IMR-90 (cell line): ENCODE measurements around the gene AUTS2. TPM values are rescaled to one million over a fixed set of nuclear protein-coding genes. Genes with fewer than 3 reads are reported as not detected.

Source experiments
- ATAC-seq: fragments of 200-7000 bp; cut with Tn5 transposase; 2 replicates; pipeline ENCODE4 v1.9.1; 2020; ENCODE audit warnings: low read depth, mild to moderate bottlenecking, moderate library complexity
- BruUV-seq: library from RNA; stranded (reverse); fragments of 400-500 nt; replicated peaks from 2 replicates; lab custom pipeline; 2021; lab: Mats Ljungman, UMichigan
- CTCF ChIA-PET: fragments of 300-600 bp; formaldehyde crosslinking; extraction: SDS; loops from one replicate; lab custom pipeline; 2021; ENCODE audit warnings: antibody characterized with exemption; lab: Yijun Ruan, JAX
- POLR2A ChIA-PET: fragments of 300-600 bp; sonication (Branson Sonifier 250); formaldehyde crosslinking; loops from one replicate; lab custom pipeline; 2022; ENCODE audit warnings: antibody characterized with exemption; ENCODE audit not compliant: unreplicated experiment; lab: Charles Lee
- DNase-seq: peaks from one replicate; pipeline ENCODE4 v3.0.0; 2013
- H2AFZ ChIP-seq: replicated peaks from 2 replicates; pipeline ENCODE3; 2013; ENCODE audit warnings: low read length, mild to moderate bottlenecking; ENCODE audit not compliant: poor library complexity
- H2AK5ac ChIP-seq: 2 replicates; pipeline ENCODE4 v1.6.1; 2013; ENCODE audit warnings: low read depth, low read length, inconsistent platforms
- H2AK9ac ChIP-seq: replicated peaks from 2 replicates; pipeline ENCODE3; 2013; ENCODE audit warnings: mild to moderate bottlenecking, low read depth, low read length, moderate library complexity; ENCODE audit not compliant: poor library complexity
- H2BK120ac ChIP-seq: 2 replicates; pipeline ENCODE4 v1.6.1; 2013; ENCODE audit warnings: low read depth, low read length, inconsistent platforms
- H2BK15ac ChIP-seq: 3 replicates; pipeline ENCODE4 v1.6.1; 2013; ENCODE audit warnings: low read depth, low read length, inconsistent platforms
- H2BK20ac ChIP-seq: 2 replicates; pipeline ENCODE4 v1.6.1; 2013; ENCODE audit warnings: low read depth, mild to moderate bottlenecking, inconsistent platforms, low read length, moderate library complexity
- H2BK5ac ChIP-seq: 2 replicates; pipeline ENCODE4 v1.6.1; 2013; ENCODE audit warnings: mild to moderate bottlenecking, low read depth, low read length, inconsistent platforms; ENCODE audit not compliant: poor library complexity, severe bottlenecking
- H3K14ac ChIP-seq: replicated peaks from 2 replicates; pipeline ENCODE4 v1.6.1; 2013; ENCODE audit warnings: low read depth, low read length, inconsistent platforms
- H3K18ac ChIP-seq: 2 replicates; pipeline ENCODE4 v1.6.1; 2013; ENCODE audit warnings: low read depth, low read length, control low read depth
- H3K23ac ChIP-seq: 2 replicates; pipeline ENCODE4 v1.6.1; 2013; ENCODE audit warnings: low read depth, low read length, inconsistent platforms
- H3K27ac ChIP-seq: 2 replicates; pipeline ENCODE4 v1.5.1; 2013; ENCODE audit warnings: mild to moderate bottlenecking, control low read depth, low read length; ENCODE audit not compliant: insufficient read depth
- H3K27me3 ChIP-seq: 2 replicates; pipeline ENCODE4 v1.6.1; 2013; ENCODE audit warnings: low read length; ENCODE audit not compliant: control insufficient read depth, insufficient read depth
- H3K36me3 ChIP-seq: 2 replicates; pipeline ENCODE4 v1.6.1; 2013; ENCODE audit warnings: low read length, mixed read lengths; ENCODE audit not compliant: control insufficient read depth, insufficient read depth
- H3K4ac ChIP-seq: 2 replicates; pipeline ENCODE4 v1.6.1; 2013; ENCODE audit warnings: low read depth, low read length, inconsistent platforms
- H3K4me1 ChIP-seq: 2 replicates; pipeline ENCODE4 v1.6.1; 2013; ENCODE audit warnings: low read length, mixed read lengths; ENCODE audit not compliant: control insufficient read depth, insufficient read depth
- H3K4me2 ChIP-seq: 2 replicates; pipeline ENCODE4 v1.6.1; 2013; ENCODE audit warnings: low read depth, mild to moderate bottlenecking, control low read depth, low read length, moderate library complexity
- H3K4me3 ChIP-seq: 2 replicates; pipeline ENCODE4 v1.5.1; 2013; ENCODE audit warnings: low read depth, mild to moderate bottlenecking, control low read depth, low read length, moderate library complexity; ENCODE audit not compliant: insufficient read depth
- H3K56ac ChIP-seq: 2 replicates; pipeline ENCODE4 v1.6.1; 2013; ENCODE audit warnings: low read length, inconsistent platforms; ENCODE audit not compliant: insufficient read depth; ENCODE audit errors: extremely low read depth
- H3K79me1 ChIP-seq, 2 experiments: 2 replicates each; pipeline ENCODE4 v1.6.1; 2013; ENCODE audit warnings: low read length in 2 of 2, inconsistent platforms in 1 of 2, low read depth in 1 of 2
- H3K9ac ChIP-seq: 2 replicates; pipeline ENCODE4 v1.6.1; 2013; ENCODE audit warnings: low read depth, low read length, control low read depth
- H3K9me1 ChIP-seq: 2 replicates; pipeline ENCODE4 v1.6.1; 2013; ENCODE audit warnings: low read length, inconsistent platforms; ENCODE audit not compliant: insufficient read depth
- H3K9me3 ChIP-seq: 2 replicates; pipeline ENCODE4 v1.6.1; 2013; ENCODE audit warnings: low read length; ENCODE audit not compliant: control insufficient read depth, insufficient read depth
- H4K20me1 ChIP-seq: 2 replicates; pipeline ENCODE4 v1.6.1; 2013; ENCODE audit warnings: low read length, inconsistent platforms; ENCODE audit not compliant: insufficient read depth
- H4K5ac ChIP-seq: 2 replicates; pipeline ENCODE4 v1.6.1; 2013; ENCODE audit warnings: mild to moderate bottlenecking, low read depth, low read length, control low read depth
- H4K8ac ChIP-seq, 2 experiments: 2 replicates each; pipeline ENCODE4 v1.6.1; 2013; ENCODE audit warnings: low read depth in 2 of 2, low read length in 2 of 2, control low read depth in 1 of 2, inconsistent platforms in 1 of 2
- H4K91ac ChIP-seq: 2 replicates; pipeline ENCODE4 v1.6.1; 2013; ENCODE audit warnings: low read depth, low read length, inconsistent platforms; ENCODE audit not compliant: insufficient read depth
- WGBS, 2 experiments: methylation state at CpG; one replicate each; pipeline versions ENCODE4 v1.1.5 to v1.1.7; 2013; ENCODE audit warnings: missing lambda C conversion rate in 2 of 2; ENCODE audit not compliant: insufficient read length in 1 of 2; ENCODE audit errors: extremely low coverage in 2 of 2; 5-methylcytosine and 5-hydroxymethylcytosine counted together
- dilution Hi-C: fragments of 300-500 bp; cut with HindIII; formaldehyde crosslinking; loops from one replicate; pipeline ENCODE4 v1.14.3; 2018; ENCODE audit warnings: low sequenced_read_pairs; ENCODE audit not compliant: unreplicated experiment
- in situ Hi-C: fragments of 300-500 bp; cut with MboI; formaldehyde crosslinking; loops from 3 replicates; pipeline ENCODE4 v1.14.3; 2019; ENCODE audit warnings: low sequenced_read_pairs, inconsistent platforms, mixed read lengths
- intact Hi-C: fragments of 100-400 bp; cut with micrococcal nuclease; formaldehyde crosslinking; loops from 2 replicates; pipeline ENCODE4 v1.10.0; 2022
- polyA plus RNA-seq, 3 experiments: library from polyadenylated mRNA; depleted of rRNA; stranded (reverse); fragments of >200 nt; gene quantifications; 2 replicates each; pipeline ENCODE4 v1.2.3, GENCODE V29; 2012; ENCODE audit warnings: low replicate concordance in 1 of 3
- total RNA-seq: library from RNA; depleted of rRNA; stranded (reverse); fragments of >200 nt; gene quantifications from 2 replicates; pipeline ENCODE4 v1.2.3, GENCODE V29; 2012
- TF ChIP-seq, protein P1 (sequence below): conservative IDR thresholded peaks from 2 replicates; pipeline ENCODE4 v1.5.1; 2012; ENCODE audit warnings: mild to moderate bottlenecking, low read depth, low read length, improper control_type of control experiment

AUTS2 gene
- total and polyA plus RNA-seq, 2 of the 4 experiments (the other 2 are of a cell fraction), result 0.90 to 3.0 TPM

- Histone ChIP-seq H3K4me3 (no peak overlapping the region), H2BK5ac (no peak overlapping the region), H3K9ac (no peak overlapping the region), H2AK5ac (no peak overlapping the region), H3K56ac (no peak overlapping the region), H3K27ac (no peak overlapping the region), H4K5ac (no peak overlapping the region), H3K4ac (no peak overlapping the region), H3K14ac (no peak overlapping the region), H3K27me3 (no peaks in the 10 kb centered on the region), H2BK15ac (no peak overlapping the region), H3K4me2 (no peak overlapping the region), H3K23ac (no peak overlapping the region), H3K4me1 (no peaks in the 10 kb centered on the region), H3K18ac (no peak overlapping the region), H3K36me3 (no peaks in the 10 kb centered on the region), H4K20me1 (no peaks in the 10 kb centered on the region), H3K9me1 (no peaks in the 10 kb centered on the region), H3K9me3 (no peaks in the 10 kb centered on the region), H2AFZ (no peak overlapping the region), H4K8ac (no peak overlapping the region), H2BK120ac (no peak overlapping the region), H3K79me1 (no peaks in the 10 kb centered on the region), H2BK20ac (no peak overlapping the region), H4K91ac (no peak overlapping the region), H2AK9ac (no peak overlapping the region)
- dilution Hi-C loops (no loop called here), in situ Hi-C loops (no loop called here), intact Hi-C loops (no loop called here)
- TF ChIP-seq, protein P1, sequence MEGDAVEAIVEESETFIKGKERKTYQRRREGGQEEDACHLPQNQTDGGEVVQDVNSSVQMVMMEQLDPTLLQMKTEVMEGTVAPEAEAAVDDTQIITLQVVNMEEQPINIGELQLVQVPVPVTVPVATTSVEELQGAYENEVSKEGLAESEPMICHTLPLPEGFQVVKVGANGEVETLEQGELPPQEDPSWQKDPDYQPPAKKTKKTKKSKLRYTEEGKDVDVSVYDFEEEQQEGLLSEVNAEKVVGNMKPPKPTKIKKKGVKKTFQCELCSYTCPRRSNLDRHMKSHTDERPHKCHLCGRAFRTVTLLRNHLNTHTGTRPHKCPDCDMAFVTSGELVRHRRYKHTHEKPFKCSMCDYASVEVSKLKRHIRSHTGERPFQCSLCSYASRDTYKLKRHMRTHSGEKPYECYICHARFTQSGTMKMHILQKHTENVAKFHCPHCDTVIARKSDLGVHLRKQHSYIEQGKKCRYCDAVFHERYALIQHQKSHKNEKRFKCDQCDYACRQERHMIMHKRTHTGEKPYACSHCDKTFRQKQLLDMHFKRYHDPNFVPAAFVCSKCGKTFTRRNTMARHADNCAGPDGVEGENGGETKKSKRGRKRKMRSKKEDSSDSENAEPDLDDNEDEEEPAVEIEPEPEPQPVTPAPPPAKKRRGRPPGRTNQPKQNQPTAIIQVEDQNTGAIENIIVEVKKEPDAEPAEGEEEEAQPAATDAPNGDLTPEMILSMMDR, result no peak
- POLR2A ChIA-PET, result no interaction called here
- ATAC-seq (no peak), DNase-seq (no peak)
- WGBS, 2 experiments, result no CpG with 5 or more reads among the region's 3 CpGs
- BruUV-seq, result no TSS peak
- CTCF ChIA-PET, result no interaction called here
Observed at GRCh38 chr7:69878015-69878414, 279.7 kb downstream of the AUTS2 start.
